GM12864 (cell line): ENCODE data around the gene BRAF.
"Not testable (repeated sequence)": the region's sequence is repeated elsewhere in the genome, so short reads cannot be mapped to it uniquely, and the experiment has no call there.

Source experiments
- DNase-seq: peaks from one replicate; pipeline ENCODE4 v3.0.0-alpha.2; 2011; ENCODE audit warnings: low read depth
- H3K4me3 ChIP-seq: 2 replicates; pipeline ENCODE4 v1.5.1; 2011; ENCODE audit warnings: mild to moderate bottlenecking, low read depth, low read length, control low read depth
- CTCF ChIP-seq: IDR thresholded peaks from 2 replicates; pipeline ENCODE4 v1.5.1; 2011; ENCODE audit warnings: low read depth, mild to moderate bottlenecking, moderate library complexity, low read length, control low read depth, inconsistent platforms; ENCODE audit errors: missing control alignments

BRAF gene

GRCh38 chr7:140945940-140946339 lies 21.2 kb upstream of the BRAF start:
- H3K4me3 ChIP-seq: no peak overlapping the region
- no peak for TF ChIP-seq CTCF
- DNase-seq: no peak

- DNase-seq, H3K4me3 ChIP-seq: not testable (repeated sequence)
These were observed 17.5 kb upstream of the BRAF start for GRCh38 chr7:140942242-140942641.

- no peak overlapping the region for H3K4me3 ChIP-seq
- TF ChIP-seq CTCF: no peak
- no peak for DNase-seq
These were observed 16.2 kb upstream of the BRAF start for GRCh38 chr7:140940898-140941297.

GRCh38 chr7:140937702-140938264 lies 13.1 kb upstream of the BRAF start:
- DNase-seq: no peak
- no peak overlapping the region for H3K4me3 ChIP-seq
- TF ChIP-seq CTCF: no peak

GRCh38 chr7:140928491-140929309 lies 4.0 kb upstream of the BRAF start:
- no peak overlapping the region for H3K4me3 ChIP-seq
- TF ChIP-seq CTCF: no peak

GRCh38 chr7:140927945-140928344 lies 3.2 kb upstream of the BRAF start:
- DNase-seq, H3K4me3 ChIP-seq: not testable (repeated sequence)

More at GRCh38 chr7:140928491-140929309, 4.0 kb upstream of the BRAF start:
- DNase-seq: no peak

- H3K4me3 ChIP-seq: no peak overlapping the region
- TF ChIP-seq CTCF: no peak
- DNase-seq: no peak
These were observed 2.6 kb upstream of the BRAF start for GRCh38 chr7:140927351-140927750.
